HCT116 (cell line): Measurements from ENCODE around the gene FAM20C. TPM values are rescaled to one million over a fixed set of nuclear protein-coding genes. Genes with fewer than 3 reads are reported as not detected.

Source experiments
- ATAC-seq: fragments of 200-7000 bp; cut with Tn5 transposase; 2 replicates; pipeline ENCODE4 v1.9.1; 2020; ENCODE audit warnings: mild to moderate bottlenecking, moderate library complexity
- BruUV-seq: library from RNA; stranded (reverse); fragments of 400-500 nt; replicated peaks from 2 replicates; lab custom pipeline; 2021; lab: Mats Ljungman, UMichigan
- CTCF ChIA-PET: fragments of 300-600 bp; sonication (Branson Sonifier 250); formaldehyde crosslinking; loops from one replicate; lab custom pipeline; 2021; ENCODE audit warnings: antibody characterized with exemption; lab: Charles Lee
- POLR2A ChIA-PET: fragments of 300-600, 350-600 bp; sonication (Branson Sonifier 250); formaldehyde crosslinking; loops from one replicate; lab custom pipeline; 2021; ENCODE audit warnings: antibody characterized with exemption; lab: Charles Lee
- RAD21 ChIA-PET, 2 experiments: fragments of 300-600 bp; sonication (Branson Sonifier 250); formaldehyde crosslinking; loops; one replicate each; lab custom pipeline; 2023; ENCODE audit warnings: low total read pairs in 2 of 2; ENCODE audit not compliant: uncharacterized antibody in 2 of 2, unreplicated experiment in 2 of 2, low non-redundant PET in 1 of 2; lab: Charles Lee
- DNase-seq: peaks from one replicate; pipeline ENCODE4 v3.0.0-alpha.2; 2010; ENCODE audit warnings: low read depth, low spot score
- H2AFZ ChIP-seq: fragments of 200-600 bp; shearing (Covaris generic), sonication (generic); 2 replicates; pipeline ENCODE4 v1.6.1; 2017; ENCODE audit warnings: low read depth, mixed run types, mixed read lengths, antibody characterized with exemption, low read length; ENCODE audit not compliant: poor library complexity, severe bottlenecking
- H3K27ac ChIP-seq: 2 replicates; pipeline ENCODE4 v1.5.1; 2012; ENCODE audit warnings: low read depth, low read length
- H3K27me3 ChIP-seq: fragments of 200-600 bp; sonication (generic); 2 replicates; pipeline ENCODE4 v1.6.1; 2016; ENCODE audit warnings: mixed run types, low read length, mixed read lengths; ENCODE audit not compliant: insufficient read depth
- H3K36me3 ChIP-seq, 2 experiments: fragments of 200-500 bp in 1 of 2; fragments of 200-600 bp in 1 of 2; sonication (Bioruptor generic) in 1 of 2; sonication (generic) in 1 of 2; 2 replicates each; pipeline versions ENCODE4 v1.5.1 to v1.6.1; 2014 to 2016; ENCODE audit warnings: low read length in 2 of 2, inconsistent platforms in 1 of 2, mixed read lengths in 1 of 2, mixed run types in 1 of 2; ENCODE audit not compliant: insufficient read depth in 2 of 2, control insufficient read depth in 1 of 2
- H3K4me1 ChIP-seq, 2 experiments: fragments of 200-600 bp in 1 of 2; sonication (generic) in 1 of 2; 2 replicates each; pipeline versions ENCODE4 v1.5.1 to v1.6.1; 2012 to 2017; ENCODE audit warnings: low read length in 2 of 2, inconsistent platforms in 1 of 2, mild to moderate bottlenecking in 1 of 2, mixed read lengths in 1 of 2, mixed run types in 1 of 2, moderate library complexity in 1 of 2; ENCODE audit not compliant: insufficient read depth in 2 of 2, control insufficient read depth in 1 of 2
- H3K4me2 ChIP-seq: fragments of 200-600 bp; sonication (generic); 2 replicates; pipeline ENCODE4 v1.6.1; 2017; ENCODE audit warnings: mixed run types, low read length, mixed read lengths
- H3K4me3 ChIP-seq, 2 experiments: fragments of 200-600 bp in 1 of 2; sonication (generic) in 1 of 2; replicated peaks in 1 of 2; 2 replicates each; pipeline ENCODE4 v1.5.1; 2011 to 2016; ENCODE audit warnings: low read length in 2 of 2, control low read depth in 1 of 2, low read depth in 1 of 2, mild to moderate bottlenecking in 1 of 2, mixed read lengths in 1 of 2, mixed run types in 1 of 2
- H3K79me2 ChIP-seq: fragments of 200-600 bp; sonication (generic); 2 replicates; pipeline ENCODE4 v1.6.1; 2017; ENCODE audit warnings: mild to moderate bottlenecking, mixed run types, low read length, moderate library complexity, mixed read lengths; ENCODE audit not compliant: insufficient read depth
- H3K9ac ChIP-seq: fragments of 200-600 bp; sonication (generic); 2 replicates; pipeline ENCODE4 v1.6.1; 2016; ENCODE audit warnings: low read length, mixed read lengths
- H3K9me2 ChIP-seq: fragments of 200-600 bp; sonication (generic), shearing (Covaris generic); 2 replicates; pipeline ENCODE4 v1.6.1; 2017; ENCODE audit warnings: mixed run types, mild to moderate bottlenecking, moderate library complexity; ENCODE audit not compliant: insufficient read depth
- H3K9me3 ChIP-seq, 2 experiments: fragments of 200-500 bp in 1 of 2; fragments of 200-600 bp in 1 of 2; sonication (Bioruptor generic) in 1 of 2; sonication (generic) in 1 of 2; 2 replicates each; pipeline ENCODE4 v1.6.1; 2014 to 2017; ENCODE audit warnings: low read length in 2 of 2, mixed read lengths in 2 of 2, inconsistent platforms in 1 of 2, low read depth in 1 of 2, mild to moderate bottlenecking in 1 of 2, mixed run types in 1 of 2, moderate library complexity in 1 of 2; ENCODE audit not compliant: control insufficient read depth in 1 of 2, insufficient read depth in 1 of 2
- H4K20me1 ChIP-seq: fragments of 200-600 bp; sonication (generic), shearing (Covaris generic); 2 replicates; pipeline ENCODE4 v1.6.1; 2017; ENCODE audit warnings: mixed run types, mild to moderate bottlenecking, moderate library complexity; ENCODE audit not compliant: insufficient read depth
- CEBPB ChIP-seq: IDR thresholded peaks from 2 replicates; pipeline ENCODE4 v1.6.1; 2012; ENCODE audit warnings: low read depth
- EGR1 ChIP-seq: IDR thresholded peaks from 2 replicates; pipeline ENCODE4 v1.6.1; 2012; ENCODE audit warnings: low read depth
- ELF1 ChIP-seq: IDR thresholded peaks from 2 replicates; pipeline ENCODE4 v1.6.1; 2012; ENCODE audit warnings: low read depth, borderline replicate concordance
- EZH2 ChIP-seq: fragments of 200-600 bp; sonication (generic); IDR thresholded peaks from 2 replicates; pipeline ENCODE4 v1.6.1; 2017; ENCODE audit warnings: antibody characterized with exemption, mixed run types
- EZH2phosphoT487 ChIP-seq: fragments of 200-600 bp; IDR thresholded peaks from 2 replicates; pipeline ENCODE4 v1.6.1; 2018; ENCODE audit warnings: antibody characterized with exemption, borderline replicate concordance
- RAD21 ChIP-seq: IDR thresholded peaks from 2 replicates; pipeline ENCODE4 v1.6.1; 2012; ENCODE audit warnings: low read depth, mild to moderate bottlenecking
- SP1 ChIP-seq: IDR thresholded peaks from 2 replicates; pipeline ENCODE4 v1.6.1; 2012; ENCODE audit warnings: low read depth
- TCF7L2 ChIP-seq: IDR thresholded peaks from 2 replicates; pipeline ENCODE4 v1.7.0; 2011; ENCODE audit warnings: borderline replicate concordance, inconsistent platforms; ENCODE audit not compliant: insufficient read depth, insufficient read length; ENCODE audit errors: extremely low read depth
- YY1 ChIP-seq: IDR thresholded peaks from 2 replicates; pipeline ENCODE4 v1.6.1; 2011; ENCODE audit warnings: low read length, low read depth, moderate library complexity, mild to moderate bottlenecking; ENCODE audit not compliant: insufficient replicate concordance; ENCODE audit errors: extremely low read depth
- ZFX ChIP-seq: fragments of 450-650 bp; IDR thresholded peaks from 2 replicates; pipeline ENCODE4 v1.6.1; 2017
- intact Hi-C: fragments of 100-400 bp; cut with micrococcal nuclease; formaldehyde crosslinking; loops from 2 replicates; pipeline ENCODE4 v1.10.0; 2022
- total RNA-seq: library from RNA; stranded (reverse); gene quantifications from one replicate; pipeline ENCODE4 v1.2.1, GENCODE V29; 2021; ENCODE audit not compliant: unreplicated experiment
- TF ChIP-seq, protein P1 (sequence below): IDR thresholded peaks from 2 replicates; pipeline ENCODE4 v1.6.1; 2012
- TF ChIP-seq, protein P2 (sequence below), 3 experiments: fragments of 200-600 bp in 1 of 3; sonication (generic) in 1 of 3; IDR thresholded peaks in 2 of 3; conservative IDR thresholded peaks in 1 of 3; 2 replicates each; pipeline ENCODE4 v1.5.1; 2012 to 2017; ENCODE audit warnings: low read depth in 2 of 3, low read length in 2 of 3, antibody characterized with exemption in 1 of 3, borderline replicate concordance in 1 of 3, control low read depth in 1 of 3, mild to moderate bottlenecking in 1 of 3, mixed read lengths in 1 of 3, mixed run types in 1 of 3, moderate library complexity in 1 of 3; ENCODE audit not compliant: insufficient read depth in 1 of 3
- TF ChIP-seq, protein P3 (sequence below): IDR thresholded peaks from 2 replicates; pipeline ENCODE4 v1.6.1; 2012
- TF ChIP-seq, protein P4 (sequence below): IDR thresholded peaks from 2 replicates; pipeline ENCODE4 v1.6.1; 2012; ENCODE audit warnings: low read depth

Gene FAM20C
- total RNA-seq, 1 experiment from 2014 or later = 27.1 TPM

DNA sequence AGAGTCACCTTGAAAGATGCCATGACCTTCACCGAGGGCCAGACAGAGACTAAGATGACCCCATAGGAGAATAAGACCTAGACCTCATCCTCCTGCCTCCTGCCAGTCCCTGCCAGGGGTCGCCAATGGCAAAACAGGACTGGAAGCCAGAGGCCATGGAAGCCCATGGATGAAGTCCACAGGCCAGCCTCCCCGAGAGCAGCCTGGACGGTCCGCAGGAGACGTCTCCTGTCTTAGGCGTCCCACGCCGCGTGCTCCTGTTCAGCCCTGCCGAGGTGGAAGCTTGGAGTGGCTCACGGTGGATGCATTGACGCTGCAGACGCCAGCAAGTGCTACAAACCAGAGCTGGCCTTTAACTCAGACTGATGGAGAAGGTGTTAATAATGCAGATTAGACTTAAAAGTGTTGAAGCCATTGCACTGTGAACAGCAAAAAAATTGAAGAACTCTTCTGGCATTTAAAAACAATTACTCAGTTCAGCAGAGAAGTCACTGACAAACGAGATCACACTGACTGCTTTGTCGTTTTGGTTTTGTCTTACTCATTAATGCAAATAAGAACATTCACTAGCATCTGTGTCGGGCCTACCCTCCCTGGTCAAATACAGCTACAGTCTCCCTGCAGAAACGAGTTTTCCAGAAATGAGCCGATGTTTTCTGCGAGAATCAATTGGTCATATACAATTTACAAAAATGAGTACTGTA lies 38.1 kb upstream of the FAM20C start:
- ChIA-PET RAD21 (no interaction called here), POLR2A (no interaction called here), CTCF (no interaction called here)
- H3K4me3 ChIP-seq = no peak overlapping the region
- H3K4me1 ChIP-seq = peaks cover 7 to 21% of the 10 kb centered on the region in 2 experiments
- H3K27ac ChIP-seq = no peak overlapping the region
- no peaks in the 10 kb centered on the region for H3K27me3 ChIP-seq
- H4K20me1 ChIP-seq = no peaks in the 10 kb centered on the region
- H3K36me3 ChIP-seq = no peaks in the 10 kb centered on the region
- H2AFZ ChIP-seq = no peak overlapping the region
- TF ChIP-seq EGR1 (no peak), EZH2phosphoT487 (no peak), EZH2 (no peak), CEBPB (no peak), ZFX (no peak), SP1 (no peak), TCF7L2 (no peak), RAD21 (no peak), YY1 (no peak), ELF1 (no peak)
- TF ChIP-seq, protein P1, sequence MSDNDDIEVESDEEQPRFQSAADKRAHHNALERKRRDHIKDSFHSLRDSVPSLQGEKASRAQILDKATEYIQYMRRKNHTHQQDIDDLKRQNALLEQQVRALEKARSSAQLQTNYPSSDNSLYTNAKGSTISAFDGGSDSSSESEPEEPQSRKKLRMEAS = no peak
- TF ChIP-seq, protein P2, sequence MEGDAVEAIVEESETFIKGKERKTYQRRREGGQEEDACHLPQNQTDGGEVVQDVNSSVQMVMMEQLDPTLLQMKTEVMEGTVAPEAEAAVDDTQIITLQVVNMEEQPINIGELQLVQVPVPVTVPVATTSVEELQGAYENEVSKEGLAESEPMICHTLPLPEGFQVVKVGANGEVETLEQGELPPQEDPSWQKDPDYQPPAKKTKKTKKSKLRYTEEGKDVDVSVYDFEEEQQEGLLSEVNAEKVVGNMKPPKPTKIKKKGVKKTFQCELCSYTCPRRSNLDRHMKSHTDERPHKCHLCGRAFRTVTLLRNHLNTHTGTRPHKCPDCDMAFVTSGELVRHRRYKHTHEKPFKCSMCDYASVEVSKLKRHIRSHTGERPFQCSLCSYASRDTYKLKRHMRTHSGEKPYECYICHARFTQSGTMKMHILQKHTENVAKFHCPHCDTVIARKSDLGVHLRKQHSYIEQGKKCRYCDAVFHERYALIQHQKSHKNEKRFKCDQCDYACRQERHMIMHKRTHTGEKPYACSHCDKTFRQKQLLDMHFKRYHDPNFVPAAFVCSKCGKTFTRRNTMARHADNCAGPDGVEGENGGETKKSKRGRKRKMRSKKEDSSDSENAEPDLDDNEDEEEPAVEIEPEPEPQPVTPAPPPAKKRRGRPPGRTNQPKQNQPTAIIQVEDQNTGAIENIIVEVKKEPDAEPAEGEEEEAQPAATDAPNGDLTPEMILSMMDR (IDR thresholded peaks at IDR 0.05 in 2 of 3, conservative IDR thresholded peaks at IDR 0.05 in 1 of 3; ENCODE audit: borderline replicate concordance in 1 of 3, insufficient read depth in 1 of 3, low read depth in 2 of 3, low read length in 2 of 3) = no peak
- TF ChIP-seq, protein P3, sequence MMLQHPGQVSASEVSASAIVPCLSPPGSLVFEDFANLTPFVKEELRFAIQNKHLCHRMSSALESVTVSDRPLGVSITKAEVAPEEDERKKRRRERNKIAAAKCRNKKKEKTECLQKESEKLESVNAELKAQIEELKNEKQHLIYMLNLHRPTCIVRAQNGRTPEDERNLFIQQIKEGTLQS = no peak
- TF ChIP-seq, protein P4, sequence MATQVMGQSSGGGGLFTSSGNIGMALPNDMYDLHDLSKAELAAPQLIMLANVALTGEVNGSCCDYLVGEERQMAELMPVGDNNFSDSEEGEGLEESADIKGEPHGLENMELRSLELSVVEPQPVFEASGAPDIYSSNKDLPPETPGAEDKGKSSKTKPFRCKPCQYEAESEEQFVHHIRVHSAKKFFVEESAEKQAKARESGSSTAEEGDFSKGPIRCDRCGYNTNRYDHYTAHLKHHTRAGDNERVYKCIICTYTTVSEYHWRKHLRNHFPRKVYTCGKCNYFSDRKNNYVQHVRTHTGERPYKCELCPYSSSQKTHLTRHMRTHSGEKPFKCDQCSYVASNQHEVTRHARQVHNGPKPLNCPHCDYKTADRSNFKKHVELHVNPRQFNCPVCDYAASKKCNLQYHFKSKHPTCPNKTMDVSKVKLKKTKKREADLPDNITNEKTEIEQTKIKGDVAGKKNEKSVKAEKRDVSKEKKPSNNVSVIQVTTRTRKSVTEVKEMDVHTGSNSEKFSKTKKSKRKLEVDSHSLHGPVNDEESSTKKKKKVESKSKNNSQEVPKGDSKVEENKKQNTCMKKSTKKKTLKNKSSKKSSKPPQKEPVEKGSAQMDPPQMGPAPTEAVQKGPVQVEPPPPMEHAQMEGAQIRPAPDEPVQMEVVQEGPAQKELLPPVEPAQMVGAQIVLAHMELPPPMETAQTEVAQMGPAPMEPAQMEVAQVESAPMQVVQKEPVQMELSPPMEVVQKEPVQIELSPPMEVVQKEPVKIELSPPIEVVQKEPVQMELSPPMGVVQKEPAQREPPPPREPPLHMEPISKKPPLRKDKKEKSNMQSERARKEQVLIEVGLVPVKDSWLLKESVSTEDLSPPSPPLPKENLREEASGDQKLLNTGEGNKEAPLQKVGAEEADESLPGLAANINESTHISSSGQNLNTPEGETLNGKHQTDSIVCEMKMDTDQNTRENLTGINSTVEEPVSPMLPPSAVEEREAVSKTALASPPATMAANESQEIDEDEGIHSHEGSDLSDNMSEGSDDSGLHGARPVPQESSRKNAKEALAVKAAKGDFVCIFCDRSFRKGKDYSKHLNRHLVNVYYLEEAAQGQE = no peak
- H3K9me2 ChIP-seq = no peaks in the 10 kb centered on the region
- H3K4me2 ChIP-seq = no peak overlapping the region
- DNase-seq = no peak
- intact Hi-C loops = no loop called here
- H3K9ac ChIP-seq = no peak overlapping the region
- H3K79me2 ChIP-seq = no peaks in the 10 kb centered on the region
- no peak for ATAC-seq
- H3K9me3 ChIP-seq = no peaks in the 10 kb centered on the region
- no TSS peak for BruUV-seq
